Upper lobe of right lung (tissue), 1 donor: Measurements from ENCODE around the gene OSBPL10. TPM values are rescaled to one million over a fixed set of nuclear protein-coding genes. Genes with fewer than 3 reads are reported as not detected.
A peak's percentile ranks its signal among the peaks of the same experiment; 100 is the strongest.

Experiments used
- ATAC-seq: fragments of 200-7000 bp; cut with Tn5 transposase; one replicate; pipeline ENCODE4 v1.9.1; 2020; ENCODE audit warnings: mild to moderate bottlenecking, moderate library complexity
- DNase-seq: peaks from one replicate; pipeline ENCODE4 v3.0.0-alpha.2; 2020
- H3K27ac ChIP-seq: fragments of 200-600 bp; one replicate; pipeline ENCODE4 v1.8.0; 2022
- H3K27me3 ChIP-seq: fragments of 200-600 bp; one replicate; pipeline ENCODE4 v1.8.0; 2022; ENCODE audit warnings: mild to moderate bottlenecking
- H3K36me3 ChIP-seq: fragments of 200-600 bp; one replicate; pipeline ENCODE4 v1.8.0; 2022
- H3K4me1 ChIP-seq: fragments of 200-600 bp; one replicate; pipeline ENCODE4 v1.8.0; 2022
- H3K4me3 ChIP-seq: fragments of 200-600 bp; one replicate; pipeline ENCODE4 v1.8.0; 2022; ENCODE audit warnings: mild to moderate bottlenecking
- H3K9me3 ChIP-seq: fragments of 200-600 bp; one replicate; pipeline ENCODE4 v1.8.0; 2022
- CTCF ChIP-seq: fragments of 200-600 bp; IDR thresholded peaks from one replicate; pipeline ENCODE4 v1.8.0; 2022; ENCODE audit warnings: antibody characterized with exemption
- intact Hi-C: fragments of 100-400 bp; cut with DNase I; formaldehyde crosslinking; loops from one replicate; pipeline ENCODE4 v1.11.0; 2022
- total RNA-seq: library from RNA; stranded (reverse); fragmentation: NEBNext Ultra II Directional; extraction: Animal tissue kit (Norgen Biotek cat#: 25700); gene quantifications from one replicate; pipeline ENCODE4 v1.2.1, GENCODE V29; 2021
- donor health status: DM: no; HTN: yes; CAD: no; lungs with severe emphysema.

The OSBPL10 gene
- total RNA-seq, 1 donor from 2014 or later, result 30.8 TPM

GRCh38 chr3:31670722-31671121, 310.3 kb downstream of the OSBPL10 start:
- no peak for ATAC-seq
- intact Hi-C loops, result no loop called here
- H3K27me3 ChIP-seq, result no peaks in the 10 kb centered on the region

GRCh38 chr3:31670136-31670535, 310.9 kb downstream of the OSBPL10 start:
- Histone ChIP-seq H3K27me3 (no peaks in the 10 kb centered on the region), H3K4me1 (peaks cover 9% of the 10 kb centered on the region), H3K9me3 (no peaks in the 10 kb centered on the region), H3K36me3 (no peaks in the 10 kb centered on the region), H3K4me3 (no peak overlapping the region), H3K27ac (no peak overlapping the region)
- intact Hi-C loops, result no loop called here
- peak; percentile 65 for ATAC-seq
- no peak for DNase-seq
- TF ChIP-seq CTCF, result no peak

More at GRCh38 chr3:31670722-31671121, 310.3 kb downstream of the OSBPL10 start:
- Histone ChIP-seq H3K4me1 (peaks cover 9% of the 10 kb centered on the region), H3K36me3 (no peaks in the 10 kb centered on the region), H3K4me3 (no peak overlapping the region), H3K9me3 (no peaks in the 10 kb centered on the region), H3K27ac (no peak overlapping the region)
- no peak for TF ChIP-seq CTCF
- no peak for DNase-seq

GRCh38 chr3:31668242-31668641, 312.8 kb downstream of the OSBPL10 start:
- intact Hi-C loops, result no loop called here
- H3K27me3 ChIP-seq, result no peaks in the 10 kb centered on the region
- no peak for ATAC-seq
- DNase-seq, result no peak
- H3K27ac ChIP-seq, result no peak overlapping the region
- H3K4me1 ChIP-seq, result peaks cover 9% of the 10 kb centered on the region
- H3K9me3 ChIP-seq, result no peaks in the 10 kb centered on the region
- H3K4me3 ChIP-seq, result no peak overlapping the region
- H3K36me3 ChIP-seq, result no peaks in the 10 kb centered on the region
- TF ChIP-seq CTCF, result no peak

- Histone ChIP-seq H3K4me3 (no peak overlapping the region), H3K27me3 (no peaks in the 10 kb centered on the region), H3K9me3 (no peaks in the 10 kb centered on the region), H3K27ac (no peak overlapping the region), H3K36me3 (no peaks in the 10 kb centered on the region), H3K4me1 (peaks cover 9% of the 10 kb centered on the region)
- TF ChIP-seq CTCF, result no peak
- ATAC-seq (no peak), DNase-seq (no peak)
- intact Hi-C loops, result no loop called here
Measured at GRCh38 chr3:31667582-31667981, 313.5 kb downstream of the OSBPL10 start.

GRCh38 chr3:31664031-31664430, 317.0 kb downstream of the OSBPL10 start:
- peaks cover 6% of the 10 kb centered on the region for H3K4me1 ChIP-seq
- DNase-seq (no peak), ATAC-seq (no peak)
- intact Hi-C loops, result no loop called here
- no peaks in the 10 kb centered on the region for H3K36me3 ChIP-seq
- H3K27me3 ChIP-seq, result no peaks in the 10 kb centered on the region
- no peak overlapping the region for H3K4me3 ChIP-seq
- TF ChIP-seq CTCF, result no peak
- H3K27ac ChIP-seq, result no peak overlapping the region
- no peaks in the 10 kb centered on the region for H3K9me3 ChIP-seq
